ENCODE results near the gene SLC35A4. TPM values are rescaled to one million over a fixed set of nuclear protein-coding genes. Genes with fewer than 3 reads are reported as not detected.

The SLC35A4 gene
- total and polyA plus RNA-seq, 2 donors (not counting 1 experiment from before 2014, with no cell fraction given): 48.6 to 57.8 TPM

DNA sequence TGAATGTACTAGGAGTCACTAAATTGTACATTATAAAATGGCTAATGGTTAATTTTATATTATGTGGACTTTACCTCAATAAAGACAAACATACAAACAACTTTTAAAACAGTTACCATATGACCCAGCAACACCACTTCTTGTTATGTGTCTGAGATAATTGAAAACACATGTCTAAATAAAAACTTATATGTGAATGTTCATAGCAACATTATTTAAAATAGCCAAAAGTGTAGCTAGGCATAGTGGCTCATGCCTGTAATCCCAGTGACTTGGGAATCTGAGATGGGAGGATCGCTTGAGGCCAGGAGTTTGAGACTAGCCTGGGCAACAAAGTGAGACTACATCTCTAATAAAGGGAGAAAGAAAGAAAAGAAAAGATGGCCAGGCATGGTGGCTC, 22.9 kb downstream of the SLC35A4 start:
- Histone ChIP-seq H3K27ac (ENCODE audit: low read length in 2 of 2) (no peak overlapping the region), H2AFZ (ENCODE audit: insufficient read depth, low read depth, low read length, poor library complexity, severe bottlenecking) (no peak overlapping the region), H3K9me3 (ENCODE audit: control extremely low read depth in 1 of 3, control insufficient read depth in 2 of 3, insufficient read depth in 1 of 3, low read length in 2 of 3) (no peaks in the 10 kb centered on the region), H3K27me3 (replicated peaks in 1 of 4; ENCODE audit: control extremely low read depth in 1 of 4, control insufficient read depth in 3 of 4, insufficient read depth in 4 of 4, low read length in 3 of 4) (peaks cover 0 to 2% (median 0%) of the 10 kb centered on the region in 4 experiments), H3K4me3 (ENCODE audit: control extremely low read depth in 1 of 5, extremely low read depth in 1 of 5, insufficient read depth in 1 of 5, low read depth in 2 of 5, low read length in 4 of 5) (no peak overlapping the region), H3K9ac (ENCODE audit: low read length) (no peak overlapping the region), H4K20me1 (ENCODE audit: control insufficient read depth, insufficient read depth, low read length, poor library complexity, severe bottlenecking) (no peaks in the 10 kb centered on the region), H3K36me3 (replicated peaks in 1 of 2; ENCODE audit: control extremely low read depth in 1 of 2, control insufficient read depth in 1 of 2, extremely low read depth in 1 of 2, insufficient read depth in 2 of 2, low read length in 1 of 2) (no peaks in the 10 kb centered on the region), H3K79me2 (ENCODE audit: control insufficient read depth, insufficient read depth, low read length) (no peaks in the 10 kb centered on the region), H3K4me1 (ENCODE audit: control insufficient read depth in 2 of 2, insufficient read depth in 2 of 2, low read length in 2 of 2) (no peaks in the 10 kb centered on the region), H3K4me2 (replicated peaks; ENCODE audit: low read depth, low read length, poor library complexity, severe bottlenecking) (no peak overlapping the region)
- no peaks in the 10 kb centered on the region for H3K9me3 Mint-ChIP-seq (ENCODE audit: insufficient read depth)
- ATAC-seq (ENCODE audit: low read depth): no peak
- H3K4me3 Mint-ChIP-seq: no peak overlapping the region
- DNase-seq: no peak
- 100% methylated on average over 1 of the region's 1 CpG for WGBS (ENCODE audit: insufficient coverage)
- H3K27me3 Mint-ChIP-seq: peaks cover 4% of the 10 kb centered on the region
- H3K4me1 Mint-ChIP-seq: no peaks in the 10 kb centered on the region
- TF ChIP-seq, protein P1, sequence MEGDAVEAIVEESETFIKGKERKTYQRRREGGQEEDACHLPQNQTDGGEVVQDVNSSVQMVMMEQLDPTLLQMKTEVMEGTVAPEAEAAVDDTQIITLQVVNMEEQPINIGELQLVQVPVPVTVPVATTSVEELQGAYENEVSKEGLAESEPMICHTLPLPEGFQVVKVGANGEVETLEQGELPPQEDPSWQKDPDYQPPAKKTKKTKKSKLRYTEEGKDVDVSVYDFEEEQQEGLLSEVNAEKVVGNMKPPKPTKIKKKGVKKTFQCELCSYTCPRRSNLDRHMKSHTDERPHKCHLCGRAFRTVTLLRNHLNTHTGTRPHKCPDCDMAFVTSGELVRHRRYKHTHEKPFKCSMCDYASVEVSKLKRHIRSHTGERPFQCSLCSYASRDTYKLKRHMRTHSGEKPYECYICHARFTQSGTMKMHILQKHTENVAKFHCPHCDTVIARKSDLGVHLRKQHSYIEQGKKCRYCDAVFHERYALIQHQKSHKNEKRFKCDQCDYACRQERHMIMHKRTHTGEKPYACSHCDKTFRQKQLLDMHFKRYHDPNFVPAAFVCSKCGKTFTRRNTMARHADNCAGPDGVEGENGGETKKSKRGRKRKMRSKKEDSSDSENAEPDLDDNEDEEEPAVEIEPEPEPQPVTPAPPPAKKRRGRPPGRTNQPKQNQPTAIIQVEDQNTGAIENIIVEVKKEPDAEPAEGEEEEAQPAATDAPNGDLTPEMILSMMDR (IDR thresholded peaks at IDR 0.05): no peak
- no peak for TF ChIP-seq EZH2 (IDR thresholded peaks at IDR 0.05; ENCODE audit: borderline replicate concordance, insufficient read depth, low read depth, low read length, poor library complexity, severe bottlenecking)
- ChIA-PET POLR2A (no interaction called here), CTCF (interaction anchor here (0.7 kb wide), 1 partner anchor 215 kb away, joined by 3 read pairs; no protein-coding TSS in a partner anchor)
- no peak overlapping the region for H3K27ac Mint-ChIP-seq
- intact Hi-C loops (cut with micrococcal nuclease): no loop called here

DNA sequence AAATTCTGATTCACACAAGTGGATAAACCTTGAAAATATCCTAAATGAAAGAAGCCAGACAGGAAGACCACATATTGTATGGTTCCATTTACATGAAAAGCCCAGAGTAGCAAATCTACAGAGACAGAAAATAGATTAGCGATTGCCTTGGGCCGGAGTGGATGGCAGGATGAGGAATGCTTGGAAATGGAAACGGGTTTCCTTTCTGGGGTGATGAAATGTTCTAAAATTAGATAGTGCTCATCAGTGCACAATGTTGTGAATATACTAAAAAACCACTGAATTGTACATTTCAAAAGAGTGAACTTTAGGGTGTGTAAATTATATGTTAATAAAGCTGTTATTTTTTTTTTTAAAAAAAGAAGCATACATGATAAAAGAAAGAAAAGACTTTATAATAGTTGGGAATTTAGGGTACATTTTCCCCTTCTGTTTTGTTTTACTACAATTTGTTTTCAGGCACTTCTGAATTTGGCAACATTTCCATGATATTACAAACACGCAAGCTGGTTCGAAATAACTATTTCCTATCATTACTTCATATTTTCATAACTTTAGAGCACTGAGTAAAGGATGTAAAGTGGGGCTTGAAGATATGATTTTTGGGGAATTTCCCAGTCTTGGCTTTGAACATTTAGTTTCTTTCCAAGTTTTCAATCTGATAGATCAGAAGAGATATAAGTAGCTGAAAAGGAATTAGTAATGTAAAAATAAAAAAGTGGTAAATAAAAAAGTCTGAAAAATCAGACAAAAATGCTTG, 23.9 kb downstream of the SLC35A4 start:
- ChIA-PET CTCF (no interaction called here), POLR2A (no interaction called here)
- 100% methylated on average over 2 of the region's 5 CpGs for WGBS (ENCODE audit: insufficient coverage)
- intact Hi-C loops (cut with micrococcal nuclease): no loop called here
- Histone ChIP-seq H3K27me3 (replicated peaks in 1 of 4; ENCODE audit: control extremely low read depth in 1 of 4, control insufficient read depth in 3 of 4, insufficient read depth in 4 of 4, low read length in 3 of 4) (peaks cover 0 to 2% (median 0%) of the 10 kb centered on the region in 4 experiments), H3K79me2 (ENCODE audit: control insufficient read depth, insufficient read depth, low read length) (no peaks in the 10 kb centered on the region), H3K27ac (ENCODE audit: low read length in 2 of 2) (no peak overlapping the region), H3K9me3 (ENCODE audit: control extremely low read depth in 1 of 3, control insufficient read depth in 2 of 3, insufficient read depth in 1 of 3, low read length in 2 of 3) (no peaks in the 10 kb centered on the region), H3K36me3 (replicated peaks in 1 of 2; ENCODE audit: control extremely low read depth in 1 of 2, control insufficient read depth in 1 of 2, extremely low read depth in 1 of 2, insufficient read depth in 2 of 2, low read length in 1 of 2) (no peaks in the 10 kb centered on the region), H3K4me2 (replicated peaks; ENCODE audit: low read depth, low read length, poor library complexity, severe bottlenecking) (no peak overlapping the region), H3K4me3 (ENCODE audit: control extremely low read depth in 1 of 5, extremely low read depth in 1 of 5, insufficient read depth in 1 of 5, low read depth in 2 of 5, low read length in 4 of 5) (no peak overlapping the region), H3K4me1 (ENCODE audit: control insufficient read depth in 2 of 2, insufficient read depth in 2 of 2, low read length in 2 of 2) (no peaks in the 10 kb centered on the region), H2AFZ (ENCODE audit: insufficient read depth, low read depth, low read length, poor library complexity, severe bottlenecking) (no peak overlapping the region), H3K9ac (ENCODE audit: low read length) (no peak overlapping the region), H4K20me1 (ENCODE audit: control insufficient read depth, insufficient read depth, low read length, poor library complexity, severe bottlenecking) (no peaks in the 10 kb centered on the region)
- Mint-ChIP-seq H3K27me3 (peaks cover 4% of the 10 kb centered on the region), H3K4me3 (no peak overlapping the region), H3K9me3 (ENCODE audit: insufficient read depth) (no peaks in the 10 kb centered on the region), H3K27ac (no peak overlapping the region), H3K4me1 (no peaks in the 10 kb centered on the region)
- TF ChIP-seq, protein P1 (IDR thresholded peaks at IDR 0.05): no peak
- TF ChIP-seq EZH2 (IDR thresholded peaks at IDR 0.05; ENCODE audit: borderline replicate concordance, insufficient read depth, low read depth, low read length, poor library complexity, severe bottlenecking): no peak
- DNase-seq (no peak), ATAC-seq (ENCODE audit: low read depth) (no peak)

All from B cell (primary cell).